Thymus (tissue), 11 donors: Measurements from ENCODE around the gene SLC12A8. TPM values are rescaled to one million over a fixed set of nuclear protein-coding genes. Genes with fewer than 3 reads are reported as not detected.

Source experiments
- DNase-seq, 9 donors: peaks; one replicate each; pipeline ENCODE4 v3.0.0-alpha.2; 2013; ENCODE audit warnings: low spot score in 9 of 9, low read depth in 6 of 9, missing footprints in 1 of 9
- H3K27ac ChIP-seq, 2 donors: one replicate each; pipeline ENCODE4 v1.5.1; 2013; ENCODE audit warnings: control low read depth in 1 of 2, low read depth in 1 of 2, low read length in 1 of 2, mild to moderate bottlenecking in 1 of 2, moderate library complexity in 1 of 2
- H3K27me3 ChIP-seq, 2 donors: one replicate each; pipeline ENCODE4 v1.5.1; 2013; ENCODE audit warnings: low read length in 1 of 2; ENCODE audit not compliant: control insufficient read depth in 2 of 2, insufficient read depth in 1 of 2
- H3K36me3 ChIP-seq, 2 donors: one replicate each; pipeline ENCODE4 v1.5.1; 2013; ENCODE audit warnings: low read length in 1 of 2, mild to moderate bottlenecking in 1 of 2, moderate library complexity in 1 of 2; ENCODE audit not compliant: control insufficient read depth in 2 of 2, insufficient read depth in 2 of 2
- H3K4me1 ChIP-seq, 2 donors: one replicate each; pipeline ENCODE4 v1.5.1; 2013; ENCODE audit warnings: low read length in 2 of 2; ENCODE audit not compliant: control insufficient read depth in 2 of 2, insufficient read depth in 2 of 2
- H3K4me3 ChIP-seq, 2 donors: one replicate each; pipeline ENCODE4 v1.5.1; 2013; ENCODE audit warnings: low read length in 2 of 2, control low read depth in 1 of 2, mild to moderate bottlenecking in 1 of 2
- H3K9me3 ChIP-seq, 2 donors: one replicate each; pipeline ENCODE4 v1.5.1; 2013; ENCODE audit warnings: low read length in 1 of 2, mild to moderate bottlenecking in 1 of 2; ENCODE audit not compliant: control insufficient read depth in 2 of 2, insufficient read depth in 1 of 2
- WGBS: extraction: QIAGEN DNeasy Blood & Tissue Kit; methylation state at CpG from one replicate; pipeline ENCODE4 v1.1.7; 2013; 5-methylcytosine and 5-hydroxymethylcytosine counted together
- polyA plus RNA-seq: library from polyadenylated mRNA; stranded (reverse); fragments of 200-250 nt; gene quantifications from one replicate; pipeline ENCODE4 v1.2.3, GENCODE V29; 2013
- total RNA-seq: library from RNA; stranded (reverse); fragments of 120-200 nt; gene quantifications from one replicate; pipeline ENCODE4 v1.2.4, GENCODE V29; 2013
- donor health status: healthy.

Gene SLC12A8
- total and polyA plus RNA-seq, 2 donors: 0.80 to 0.94 TPM

- no peak for DNase-seq
- 96% methylated on average over 7 of the region's 7 CpGs for WGBS
- H3K4me1 ChIP-seq: no peaks in the 10 kb centered on the region
- no peaks in the 10 kb centered on the region for H3K27me3 ChIP-seq
- H3K27ac ChIP-seq: no peak overlapping the region
- H3K4me3 ChIP-seq: no peak overlapping the region
- H3K36me3 ChIP-seq: no peaks in the 10 kb centered on the region
- H3K9me3 ChIP-seq: no peaks in the 10 kb centered on the region
Observed at GRCh38 chr3:125156456-125156855, 56.1 kb downstream of the SLC12A8 start.

- no peak for DNase-seq
- no peak overlapping the region for H3K4me3 ChIP-seq
- no peaks in the 10 kb centered on the region for H3K9me3 ChIP-seq
- H3K27me3 ChIP-seq: no peaks in the 10 kb centered on the region
- no peak overlapping the region for H3K27ac ChIP-seq
- no peaks in the 10 kb centered on the region for H3K4me1 ChIP-seq
- no peaks in the 10 kb centered on the region for H3K36me3 ChIP-seq
- 85% methylated on average over 17 of the region's 17 CpGs for WGBS
Observed at GRCh38 chr3:125154800-125155269, 57.7 kb downstream of the SLC12A8 start.

DNA sequence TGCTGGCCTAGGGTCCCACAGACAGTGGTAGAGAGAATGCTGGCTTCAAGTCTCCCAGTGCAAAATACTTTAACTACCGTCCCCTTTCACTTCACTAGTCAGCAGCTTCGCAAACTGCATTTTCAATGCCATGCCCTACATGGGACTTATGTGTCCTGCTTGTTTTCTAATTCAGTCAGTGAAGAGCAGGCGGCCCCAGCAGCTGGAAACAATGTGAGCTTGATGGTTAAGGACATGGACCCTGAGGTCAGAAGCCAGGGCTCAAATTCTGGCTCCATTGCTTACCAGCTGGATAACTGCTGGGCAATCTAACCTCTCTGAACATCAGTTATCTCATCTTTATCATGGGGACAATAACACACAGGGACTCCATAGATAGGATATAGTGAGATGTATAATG lies 58.4 kb downstream of the SLC12A8 start:
- no peaks in the 10 kb centered on the region for H3K27me3 ChIP-seq
- 96% methylated on average over 3 of the region's 3 CpGs for WGBS
- H3K4me3 ChIP-seq: no peak overlapping the region
- H3K9me3 ChIP-seq: no peaks in the 10 kb centered on the region
- H3K36me3 ChIP-seq: no peaks in the 10 kb centered on the region
- DNase-seq: no peak
- peaks cover 0 to 2% of the 10 kb centered on the region in 2 donors for H3K4me1 ChIP-seq
- H3K27ac ChIP-seq: no peak overlapping the region

DNA sequence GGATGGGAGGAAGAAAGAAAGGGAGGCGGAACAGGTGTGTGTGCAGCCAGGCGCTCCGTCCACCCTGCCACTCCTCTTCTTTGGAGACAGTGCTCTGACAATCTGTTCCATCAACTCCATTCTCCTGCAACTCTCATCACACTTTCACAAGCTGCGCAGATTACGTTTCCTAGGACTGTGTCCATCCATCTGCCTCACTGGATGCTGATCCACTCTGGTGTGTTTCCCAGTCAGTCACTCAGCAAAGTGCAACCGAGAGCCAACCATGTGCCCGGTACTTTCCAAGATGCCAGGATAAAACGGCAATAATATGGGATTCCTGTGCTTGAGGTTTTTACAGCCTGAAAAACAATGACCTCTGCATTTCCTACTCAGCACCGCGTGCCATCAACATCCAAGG lies 59.6 kb downstream of the SLC12A8 start:
- no peak for DNase-seq
- Histone ChIP-seq H3K4me3 (no peak overlapping the region), H3K4me1 (peaks cover 0 to 13% of the 10 kb centered on the region in 2 donors), H3K36me3 (no peaks in the 10 kb centered on the region), H3K27me3 (no peaks in the 10 kb centered on the region), H3K27ac (no peak overlapping the region), H3K9me3 (no peaks in the 10 kb centered on the region)
- WGBS: 95% methylated on average over 10 of the region's 10 CpGs

- no peaks in the 10 kb centered on the region for H3K9me3 ChIP-seq
- H3K27me3 ChIP-seq: no peaks in the 10 kb centered on the region
- H3K36me3 ChIP-seq: no peaks in the 10 kb centered on the region
- H3K4me3 ChIP-seq: no peak overlapping the region
- WGBS: 97% methylated on average over 1 of the region's 1 CpG
- H3K4me1 ChIP-seq: peaks cover 0 to 19% of the 10 kb centered on the region in 2 donors
- no peak overlapping the region for H3K27ac ChIP-seq
- no peak for DNase-seq
Observed at GRCh38 chr3:125151916-125152315, 60.6 kb downstream of the SLC12A8 start.

DNA sequence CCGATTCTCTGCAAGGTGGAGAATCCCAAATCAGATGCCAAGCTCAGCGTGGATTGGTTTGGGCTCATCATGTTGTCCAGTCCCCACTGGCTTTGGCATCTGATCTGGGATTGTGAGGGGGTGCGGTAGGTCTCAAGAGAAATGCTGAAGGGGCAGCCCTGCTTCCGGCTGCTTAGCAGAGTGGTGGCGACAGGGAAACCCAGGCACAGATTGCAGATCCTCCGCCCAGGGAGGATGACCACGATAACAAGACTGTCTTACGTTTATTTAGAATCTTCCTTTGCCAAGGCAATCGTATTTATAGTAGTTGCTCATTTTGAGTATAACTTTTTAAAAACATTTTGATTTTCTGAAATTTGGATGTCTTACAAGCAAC lies 61.1 kb downstream of the SLC12A8 start:
- 94% methylated on average over 9 of the region's 9 CpGs for WGBS
- Histone ChIP-seq H3K4me3 (no peak overlapping the region), H3K36me3 (no peaks in the 10 kb centered on the region), H3K4me1 (peaks cover 0 to 24% of the 10 kb centered on the region in 2 donors), H3K27ac (no peak overlapping the region), H3K27me3 (no peaks in the 10 kb centered on the region), H3K9me3 (no peaks in the 10 kb centered on the region)
- DNase-seq: no peak

DNA sequence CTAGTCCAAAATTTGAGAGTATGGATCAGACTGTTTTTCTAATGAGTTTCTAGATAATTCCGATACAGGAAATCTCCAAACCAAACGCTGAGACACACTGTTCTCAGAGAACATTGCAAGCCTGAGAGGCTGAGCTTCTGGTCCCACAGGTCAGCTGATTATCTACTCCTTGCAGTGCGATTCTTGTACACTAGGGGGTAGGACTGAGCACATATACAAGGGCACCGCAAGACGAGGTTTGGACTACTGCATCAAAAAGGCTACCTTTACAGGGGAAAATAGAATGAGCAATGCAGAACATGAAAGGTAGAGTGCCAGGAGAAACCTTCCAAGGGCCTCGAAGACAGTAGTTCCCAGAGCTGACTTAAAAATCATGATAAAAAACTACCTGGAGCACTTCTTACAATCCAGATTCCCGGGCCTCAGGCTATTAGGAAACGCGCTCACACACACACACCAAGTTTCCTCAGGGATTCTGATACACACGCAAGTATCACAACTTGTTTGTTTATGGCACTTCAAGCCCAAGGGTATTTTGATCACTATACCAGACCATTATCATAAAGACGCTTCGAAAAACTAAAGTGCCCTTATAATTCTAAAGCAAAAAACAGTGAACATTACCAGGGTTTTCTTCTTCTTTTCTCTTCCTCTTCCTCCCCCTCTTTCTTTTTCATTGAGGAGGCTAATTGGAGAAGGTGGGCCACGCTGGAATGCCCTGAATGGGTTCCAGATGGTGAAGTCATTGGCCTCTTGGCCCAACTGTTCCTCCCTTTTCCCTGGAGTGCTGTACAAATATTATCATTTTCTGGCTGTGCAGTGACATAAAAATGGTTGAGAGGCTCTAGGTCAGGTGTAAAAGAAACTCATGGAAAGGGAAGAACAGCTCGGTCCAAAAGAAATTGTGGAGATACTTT lies 61.8 kb downstream of the SLC12A8 start:
- peaks cover 0 to 25% of the 10 kb centered on the region in 2 donors for H3K4me1 ChIP-seq
- WGBS: 91% methylated on average over 14 of the region's 14 CpGs

DNA sequence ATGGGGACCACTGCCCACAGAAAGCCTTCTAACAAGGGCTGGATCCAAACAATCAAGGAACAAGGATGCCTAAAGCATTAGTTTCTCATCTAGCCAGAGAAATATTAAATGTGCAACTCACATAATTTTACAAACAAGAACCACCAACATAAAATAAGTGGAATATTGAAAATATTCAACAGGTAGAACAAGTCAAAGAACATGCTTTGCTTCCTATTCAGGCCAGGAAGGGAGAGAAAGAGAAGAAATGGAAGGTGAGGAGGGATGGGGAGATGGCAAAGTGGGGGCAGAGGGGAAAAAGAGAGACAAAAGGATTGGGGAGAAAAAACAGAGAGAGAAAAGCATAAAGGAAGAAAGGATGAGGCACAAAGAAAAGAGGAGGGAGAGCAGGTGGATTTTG lies 63.1 kb downstream of the SLC12A8 start:
- Histone ChIP-seq H3K27ac (no peak overlapping the region), H3K4me1 (peaks cover 0 to 27% of the 10 kb centered on the region in 2 donors)
- no peak for DNase-seq

More for the DNA sequence above, 61.8 kb downstream of the SLC12A8 start:
- H3K9me3 ChIP-seq: no peaks in the 10 kb centered on the region
- DNase-seq: peak in 5 of 9 donors; percentile 34 to 59 (median 43)
- H3K4me3 ChIP-seq: no peak overlapping the region
- H3K27me3 ChIP-seq: no peaks in the 10 kb centered on the region
- H3K27ac ChIP-seq: no peak overlapping the region
- no peaks in the 10 kb centered on the region for H3K36me3 ChIP-seq

DNA sequence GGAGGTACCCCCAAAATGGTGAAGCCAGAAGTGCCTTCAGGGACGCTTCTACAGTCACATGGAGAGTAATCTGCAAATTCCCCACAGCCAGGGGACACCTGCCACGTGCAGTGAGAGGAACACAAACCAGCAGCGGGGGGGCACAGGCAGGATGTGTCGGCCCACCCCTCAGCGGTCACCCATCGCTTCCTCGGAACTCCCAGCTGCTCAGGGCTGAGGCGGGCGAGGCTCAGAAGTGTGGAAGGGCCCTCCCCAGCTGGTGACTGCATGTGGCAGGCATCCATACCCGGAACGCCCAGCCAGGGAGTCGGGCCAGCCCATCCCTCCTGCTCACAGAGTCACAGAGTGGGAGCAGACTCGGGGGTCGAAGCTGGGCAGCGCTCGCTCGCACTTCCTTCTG lies 63.7 kb downstream of the SLC12A8 start:
- DNase-seq: peak in 1 of 9 donors; percentile 33
- WGBS: 29% methylated on average over 17 of the region's 17 CpGs
- no peaks in the 10 kb centered on the region for H3K36me3 ChIP-seq
- peaks cover 0 to 32% of the 10 kb centered on the region in 2 donors for H3K4me1 ChIP-seq
- H3K27ac ChIP-seq: no peak overlapping the region
- no peaks in the 10 kb centered on the region for H3K9me3 ChIP-seq
- H3K4me3 ChIP-seq: no peak overlapping the region
- H3K27me3 ChIP-seq: peaks cover 0 to 2% of the 10 kb centered on the region in 2 donors

More for the DNA sequence above, 63.1 kb downstream of the SLC12A8 start:
- no peak overlapping the region for H3K4me3 ChIP-seq
- no peaks in the 10 kb centered on the region for H3K9me3 ChIP-seq
- H3K27me3 ChIP-seq: peaks cover 0 to 2% of the 10 kb centered on the region in 2 donors
- no peaks in the 10 kb centered on the region for H3K36me3 ChIP-seq
